HL-60 (cell line): ENCODE measurements around the gene BNIP5.
A peak's percentile ranks its signal among the peaks of the same experiment; 100 is the strongest.

Source experiments
- DNase-seq, 2 experiments: peaks; one replicate each; pipeline ENCODE4 v3.0.0-alpha.2; 2010 to 2020; ENCODE audit warnings: low read depth in 1 of 2, low spot score in 1 of 2
- H3K27ac ChIP-seq: fragments of 250-450 bp; sonication (Bioruptor Pico); replicated peaks from 2 replicates; pipeline ENCODE4 v1.5.1; 2020; ENCODE audit warnings: mild to moderate bottlenecking, moderate library complexity
- H3K27me3 ChIP-seq: fragments of 250-450 bp; sonication (Bioruptor Pico); 2 replicates; pipeline ENCODE4 v1.5.1; 2021; ENCODE audit warnings: mild to moderate bottlenecking, moderate library complexity; ENCODE audit not compliant: insufficient read depth, poor library complexity, severe bottlenecking
- H3K4me3 ChIP-seq: replicated peaks from 2 replicates; pipeline ENCODE4 v1.5.1; 2011; ENCODE audit warnings: mild to moderate bottlenecking, control low read depth, low read length; ENCODE audit not compliant: insufficient read depth
- CTCF ChIP-seq: IDR thresholded peaks from one replicate; pipeline ENCODE4 v1.5.1; 2011; ENCODE audit warnings: low read length, control low read depth, inconsistent platforms; ENCODE audit not compliant: insufficient read depth
- GABPA ChIP-seq: IDR thresholded peaks from 2 replicates; pipeline ENCODE4 v1.6.1; 2012; ENCODE audit warnings: low read depth
- POLR2AphosphoS5 ChIP-seq: IDR thresholded peaks from 2 replicates; pipeline ENCODE4 v1.6.1; 2012; ENCODE audit warnings: low read depth
- REST ChIP-seq: IDR thresholded peaks from 2 replicates; pipeline ENCODE4 v1.6.1; 2012; ENCODE audit warnings: low read depth; ENCODE audit not compliant: insufficient replicate concordance
- SPI1 ChIP-seq: IDR thresholded peaks from 2 replicates; pipeline ENCODE4 v1.6.1; 2012; ENCODE audit warnings: low read depth, mild to moderate bottlenecking, borderline replicate concordance

BNIP5 gene

GRCh38 chr6:36317623-36318022 lies 19.1 kb downstream of the BNIP5 start:
- H3K4me3 ChIP-seq = no peak overlapping the region
- DNase-seq = no peak
- no peak for TF ChIP-seq GABPA
- TF ChIP-seq REST = no peak
- no peak for TF ChIP-seq POLR2AphosphoS5
- no peak for TF ChIP-seq CTCF
- no peak for TF ChIP-seq SPI1
- no peak overlapping the region for H3K27ac ChIP-seq
- H3K27me3 ChIP-seq = no peaks in the 10 kb centered on the region

GRCh38 chr6:36315921-36316320 lies 20.8 kb downstream of the BNIP5 start:
- Histone ChIP-seq H3K4me3 (no peak overlapping the region), H3K27me3 (no peaks in the 10 kb centered on the region), H3K27ac (no peak overlapping the region)
- no peak for DNase-seq
- TF ChIP-seq REST (no peak), CTCF (no peak), POLR2AphosphoS5 (no peak), SPI1 (no peak), GABPA (no peak)

GRCh38 chr6:36314221-36315014 lies 22.3 kb downstream of the BNIP5 start:
- TF ChIP-seq GABPA (no peak), CTCF (no peak), SPI1 (no peak), POLR2AphosphoS5 (no peak), REST (no peak)
- Histone ChIP-seq H3K27me3 (no peaks in the 10 kb centered on the region), H3K27ac (no peak overlapping the region), H3K4me3 (no peak overlapping the region)
- DNase-seq = peak in 1 of 2 experiments; percentile 38
